ENCODE data around the gene NECTIN1.

The NECTIN1 gene

DNA sequence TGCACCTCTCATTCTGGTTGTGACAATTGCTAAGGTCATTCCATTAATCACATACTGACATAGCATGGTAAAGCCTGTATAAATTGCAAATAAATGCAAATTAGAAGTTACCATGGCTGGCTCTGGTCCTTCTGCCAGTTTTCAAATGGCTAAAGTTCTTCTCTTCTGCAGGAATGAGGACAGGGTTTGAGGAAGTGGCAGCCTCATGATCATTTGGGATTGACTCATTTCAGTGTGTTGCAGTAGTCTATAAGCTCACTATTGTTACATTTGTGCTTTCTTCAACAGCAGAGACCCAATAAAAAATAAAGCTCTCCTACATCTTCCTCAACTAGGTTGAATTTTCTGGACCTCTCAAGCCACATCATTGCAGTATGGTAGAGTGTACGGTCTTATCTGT is 60.3 kb downstream of the NECTIN1 start:
- no peak for DNase-seq

DNA sequence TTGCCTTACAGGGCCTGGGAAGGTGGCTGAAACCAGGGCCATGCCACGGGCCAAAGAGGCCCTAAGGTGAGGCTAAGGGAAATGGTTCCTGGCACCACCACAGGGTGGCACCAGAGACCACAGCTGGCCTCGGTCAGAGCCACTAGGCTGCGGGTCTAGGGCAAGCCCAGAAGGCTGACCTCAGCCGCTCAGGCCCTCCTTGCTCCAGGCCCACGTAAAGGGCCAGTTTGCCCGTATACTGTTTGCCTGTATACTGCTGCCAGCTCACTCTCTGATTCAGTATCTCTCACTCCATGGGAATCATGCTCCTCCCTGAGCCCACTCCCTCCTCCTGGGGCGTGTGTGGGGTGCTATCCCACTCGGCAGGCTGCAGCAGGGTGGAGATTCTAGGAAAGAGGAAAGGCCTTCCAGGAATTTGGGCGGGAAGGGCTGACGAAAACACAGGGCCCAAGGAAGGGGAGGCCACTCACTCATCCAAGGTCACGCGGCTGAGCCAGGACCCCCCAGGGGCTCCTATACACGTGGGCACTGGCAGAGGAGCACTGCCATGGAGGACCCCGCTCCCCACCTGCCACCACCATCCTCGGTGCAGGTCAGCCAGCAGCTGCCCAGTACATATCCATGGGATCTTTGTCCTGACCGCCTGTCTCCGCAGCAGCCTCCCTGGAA is 62.4 kb downstream of the NECTIN1 start:
- peak; percentile 58 for DNase-seq

DNA sequence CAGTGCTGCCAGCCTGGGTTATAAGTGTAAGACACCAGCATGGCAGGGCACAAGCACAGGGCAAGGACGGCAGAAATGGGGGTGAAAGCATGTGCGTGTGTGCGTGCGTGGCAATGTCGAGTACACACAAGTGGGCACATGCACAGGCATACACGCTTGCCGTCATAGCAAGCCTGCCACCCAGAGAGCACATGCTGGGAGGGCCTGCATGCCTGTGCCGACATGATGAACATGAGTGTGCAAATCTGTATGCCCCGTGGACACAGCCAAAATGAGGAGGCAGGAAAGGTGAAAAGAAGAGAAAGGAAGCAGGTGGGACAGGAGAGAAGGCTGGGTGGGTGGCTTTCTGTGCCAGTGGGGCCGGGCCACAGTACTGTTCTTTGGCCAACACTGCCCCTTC is 62.9 kb downstream of the NECTIN1 start:
- no peak for DNase-seq

DNA sequence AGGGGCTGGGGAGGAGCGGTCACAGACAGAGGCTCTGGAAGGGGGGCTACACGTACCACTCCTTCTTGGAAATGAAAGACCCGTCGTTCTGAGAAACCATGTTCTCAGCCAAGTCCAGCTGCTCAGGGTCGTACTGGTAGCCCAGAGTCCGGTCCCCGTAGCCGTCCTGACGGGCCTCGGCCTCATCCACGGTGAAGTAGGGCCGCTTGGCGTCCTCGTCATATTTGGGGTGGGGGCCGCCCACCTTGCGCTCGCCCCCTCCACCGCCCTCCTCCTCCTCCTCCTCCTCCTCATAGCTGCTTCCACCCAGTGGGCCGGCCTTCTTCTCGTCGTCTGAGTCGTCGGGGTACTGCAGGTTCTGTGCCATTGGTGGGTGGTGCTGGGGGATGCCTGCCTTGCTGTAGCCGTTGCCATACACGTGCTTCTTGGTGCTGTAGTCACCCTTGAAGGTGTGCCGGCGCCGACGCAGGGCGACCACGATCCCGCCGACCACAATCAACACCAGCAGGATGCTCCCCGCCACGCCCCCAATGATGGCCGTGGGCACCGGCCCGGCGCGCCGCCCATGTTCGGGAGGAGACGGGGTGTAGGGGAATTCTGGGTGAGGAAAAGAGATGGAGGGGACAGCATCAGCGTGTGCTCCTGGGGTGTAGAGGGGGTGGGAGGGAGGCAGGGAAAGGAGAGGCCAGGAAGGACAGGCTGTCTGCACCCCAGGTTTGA is 64.1 kb downstream of the NECTIN1 start:
- no peak for DNase-seq

DNA sequence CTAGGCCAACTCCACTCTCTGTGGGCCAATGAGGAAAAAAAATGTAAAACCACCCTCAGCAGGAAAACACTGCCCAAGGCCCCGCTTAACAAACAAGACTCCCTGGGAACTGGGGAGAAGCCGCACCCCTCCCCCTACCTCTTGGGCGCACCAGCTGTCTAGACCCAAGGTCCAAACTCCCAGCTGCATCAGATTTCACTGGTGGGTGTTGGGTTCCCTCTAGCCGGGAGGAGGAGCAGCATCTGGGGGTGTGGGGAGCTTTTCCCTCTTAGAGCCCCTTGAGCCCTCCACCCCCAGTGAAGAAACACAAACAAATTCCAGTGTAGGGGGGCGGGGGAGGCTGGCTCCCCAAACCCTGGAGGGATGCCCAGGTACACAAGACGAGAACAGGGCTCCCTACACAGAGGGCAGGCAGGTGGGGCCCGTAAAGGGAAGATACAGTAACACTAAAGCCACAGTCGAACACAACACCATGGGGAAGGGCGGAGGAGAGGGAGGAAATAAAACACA is 64.9 kb downstream of the NECTIN1 start:
- peak; percentile 89 for DNase-seq

DNA sequence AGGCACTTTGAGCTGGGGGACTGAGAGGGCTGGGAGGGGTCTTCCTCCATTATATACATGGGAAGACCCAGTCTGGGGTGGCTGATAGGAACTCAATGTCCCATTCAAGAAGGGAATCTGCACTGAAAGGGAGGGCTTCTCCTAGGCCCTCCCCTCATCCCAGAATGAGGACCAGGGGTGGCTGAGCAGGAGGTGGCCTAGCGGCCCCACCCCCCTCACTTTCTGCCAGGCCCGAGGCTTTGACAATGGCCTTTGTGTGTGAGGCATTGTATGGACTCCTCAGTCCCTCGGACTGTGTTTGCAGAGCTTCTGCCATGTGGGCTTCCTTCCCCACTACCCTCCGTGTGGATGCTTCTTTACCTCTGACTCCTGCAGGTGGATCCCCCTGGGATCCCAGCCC is 65.7 kb downstream of the NECTIN1 start:
- DNase-seq: no peak

DNA sequence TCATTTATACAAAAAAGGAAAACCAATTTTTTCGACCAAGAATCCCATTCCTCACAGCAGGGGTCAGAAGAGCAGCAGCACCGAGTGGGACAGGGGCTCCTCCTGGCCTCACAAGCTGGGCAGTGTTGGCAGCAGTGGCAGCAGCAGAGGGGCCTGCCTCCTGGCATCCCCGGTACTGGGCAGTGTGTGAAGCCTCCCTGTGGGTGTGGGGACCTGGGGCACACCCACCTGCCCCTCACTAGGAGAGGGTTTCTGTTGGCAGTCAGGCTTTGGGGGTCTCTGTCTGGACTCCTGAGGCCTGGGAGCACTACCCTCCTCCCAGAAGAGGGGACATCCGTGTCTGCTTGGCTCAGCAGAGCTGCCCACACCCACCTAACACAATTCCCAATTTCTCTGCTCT is 67.8 kb downstream of the NECTIN1 start:
- DNase-seq: no peak

DNA sequence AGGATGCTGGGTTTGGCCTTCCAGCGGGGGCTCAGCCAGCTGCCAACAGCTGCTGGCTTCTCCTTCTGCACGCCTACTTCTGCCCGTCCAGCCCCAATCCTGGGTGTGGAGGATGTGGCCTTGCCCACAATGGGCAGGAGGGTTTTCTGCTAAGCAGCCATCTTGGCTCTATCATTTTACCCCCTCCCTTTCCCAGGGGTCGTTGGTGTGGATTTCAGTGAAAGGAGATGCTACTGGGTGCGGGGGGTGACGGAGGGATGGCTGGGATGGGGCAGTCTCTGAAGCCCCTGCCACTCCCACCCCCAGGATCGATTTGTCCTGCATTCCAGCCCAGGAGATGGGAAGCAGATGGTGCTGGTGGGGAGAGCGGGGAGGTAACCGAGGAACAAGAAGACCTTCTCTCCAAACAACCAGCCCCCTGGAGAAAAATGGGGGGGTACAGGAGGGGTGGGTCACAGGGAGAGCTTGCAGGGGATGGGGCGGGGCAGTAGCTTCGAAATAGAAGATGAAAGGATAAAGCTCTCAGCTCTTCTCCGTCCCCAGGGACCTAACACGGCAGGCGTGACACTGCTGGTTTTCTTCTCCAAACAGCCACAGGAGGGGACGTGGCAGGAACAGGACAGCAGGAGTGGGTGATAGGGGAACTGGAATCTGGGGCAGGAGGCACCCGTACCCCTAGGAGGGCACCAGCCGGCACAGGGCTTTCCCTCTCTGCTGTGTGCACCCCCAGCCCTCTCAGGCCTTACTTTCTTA is 68.9 kb downstream of the NECTIN1 start:
- no peak for DNase-seq

DNA sequence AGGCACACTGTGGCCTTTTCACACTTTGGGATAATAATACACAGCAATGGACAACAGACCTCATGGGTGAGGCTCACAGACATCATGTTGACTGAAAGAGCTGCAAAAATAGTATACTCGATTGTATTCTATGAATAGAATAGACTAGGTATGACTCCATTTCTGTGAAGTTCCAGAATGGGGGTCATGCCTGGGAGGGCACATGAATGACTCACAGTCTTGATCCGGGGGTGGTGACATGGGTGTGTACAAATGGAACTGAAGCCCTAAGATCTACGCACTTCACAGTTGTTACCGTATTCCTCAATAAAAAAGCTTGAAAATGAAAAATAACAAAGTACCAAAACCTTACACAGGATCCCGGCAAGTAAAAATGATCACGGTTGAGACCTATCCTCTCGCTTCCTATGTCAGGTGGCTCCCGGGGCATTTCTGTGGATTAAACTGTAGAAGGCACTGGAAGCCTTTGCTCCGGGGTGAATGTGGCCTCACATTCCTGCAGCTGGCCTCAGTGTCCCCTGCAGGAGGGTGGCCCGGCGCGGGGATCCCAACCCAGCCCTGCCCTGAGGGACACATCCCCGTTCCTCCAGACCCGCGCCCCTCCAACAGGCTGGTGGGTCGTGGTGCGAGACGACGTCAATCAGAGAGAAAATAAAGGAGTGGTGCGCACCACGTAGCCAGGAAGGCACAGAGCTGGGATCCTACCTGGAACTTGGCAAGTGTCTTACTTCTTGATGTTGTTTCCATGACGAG is 75.9 kb downstream of the NECTIN1 start:
- no peak for DNase-seq

DNA sequence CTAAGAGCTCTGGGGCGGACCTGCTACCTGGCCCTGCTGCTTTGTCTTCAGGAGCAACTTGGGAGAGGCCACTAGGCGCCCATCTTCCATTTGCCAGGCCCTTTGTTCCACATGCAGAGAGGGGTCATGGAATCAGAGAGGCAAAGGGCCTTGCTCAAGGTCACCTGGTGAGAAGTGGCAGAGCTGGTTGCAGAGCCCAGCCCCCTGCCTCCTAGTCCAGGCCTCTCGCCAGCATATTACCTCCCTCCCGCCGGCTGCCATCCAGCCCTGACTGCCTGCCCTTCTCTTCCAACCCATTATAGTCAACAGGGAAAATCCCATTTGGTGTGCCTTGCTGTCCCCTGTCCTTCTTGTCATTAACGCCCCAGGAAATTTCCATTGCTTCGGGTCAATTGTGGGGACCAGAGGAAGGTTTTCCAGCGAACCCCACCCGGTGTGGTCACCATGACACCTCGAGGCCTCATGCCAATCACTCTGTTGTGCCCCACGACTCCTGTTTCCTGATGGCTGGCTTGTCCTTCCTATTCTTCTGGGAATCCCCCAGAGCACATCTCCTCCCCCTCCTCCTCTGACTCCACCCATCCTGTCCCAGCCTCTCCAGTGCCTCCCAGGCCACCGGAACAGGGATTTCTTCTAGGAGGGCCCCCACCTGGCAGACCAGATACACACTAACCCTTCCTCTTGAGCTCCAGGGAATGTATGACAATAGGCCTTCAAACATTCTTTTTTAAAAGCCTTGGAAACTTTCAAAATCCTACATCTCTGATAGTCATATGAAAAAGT is 77.0 kb downstream of the NECTIN1 start:
- no peak for DNase-seq

DNA sequence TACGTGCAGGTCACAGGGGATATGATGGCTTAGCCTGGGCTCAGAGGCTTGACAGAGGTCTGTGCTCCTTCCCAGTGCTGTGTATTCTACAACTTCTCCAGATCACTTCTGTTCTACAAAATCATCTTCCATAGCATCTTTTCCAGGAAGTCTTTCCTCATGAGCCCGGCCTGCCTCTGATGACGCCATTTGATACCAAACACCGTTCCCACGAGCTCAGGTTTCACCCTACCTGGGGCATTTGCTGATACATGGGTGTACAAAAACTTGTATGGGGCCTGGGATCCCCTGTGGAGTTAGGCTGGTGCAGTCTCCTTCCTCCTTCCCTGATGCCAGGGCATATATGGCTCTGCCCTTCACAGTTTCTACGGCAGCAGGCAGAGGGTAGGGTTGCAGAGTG is 78.7 kb downstream of the NECTIN1 start:
- DNase-seq: no peak

DNA sequence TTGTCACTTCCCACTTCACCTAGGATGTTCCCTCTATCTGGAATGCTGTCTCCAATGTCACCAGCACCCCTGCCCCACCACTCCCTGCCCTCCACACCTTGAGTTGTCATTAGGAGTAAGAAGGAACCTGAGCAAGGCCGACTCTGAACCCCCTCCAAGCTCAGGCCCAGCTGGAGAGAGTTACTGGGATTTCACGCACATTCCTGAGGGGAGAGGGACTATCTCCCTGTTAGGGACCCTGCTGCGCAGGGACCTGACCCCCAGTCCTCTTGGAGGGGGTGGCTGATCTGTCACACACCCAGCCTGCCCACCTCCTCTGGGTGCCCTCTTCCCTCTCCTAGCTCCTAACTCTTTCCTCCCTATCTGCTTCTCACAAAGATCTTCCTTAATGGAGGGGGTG is 81.7 kb downstream of the NECTIN1 start:
- no peak for DNase-seq

DNA sequence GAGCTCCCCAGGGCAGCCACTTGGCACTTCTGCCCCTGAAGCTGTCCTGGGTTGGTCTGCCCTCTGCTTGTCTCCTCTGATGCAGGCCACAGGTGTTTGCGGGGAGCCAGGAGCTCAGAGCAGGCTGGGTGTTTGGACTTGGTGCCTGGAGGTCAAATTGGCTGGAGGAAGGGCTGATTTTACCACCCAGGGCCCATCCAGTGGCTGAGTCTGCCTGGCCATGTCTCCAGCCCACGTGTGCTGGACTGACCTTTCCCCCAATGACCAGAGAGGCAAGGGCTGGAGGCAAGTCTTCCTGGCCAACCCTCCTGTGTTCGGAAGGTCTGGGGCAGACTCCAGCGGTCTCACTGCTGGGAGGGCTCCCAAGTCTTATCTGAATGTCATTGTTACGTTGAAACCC is 84.0 kb downstream of the NECTIN1 start:
- no peak for DNase-seq

DNA sequence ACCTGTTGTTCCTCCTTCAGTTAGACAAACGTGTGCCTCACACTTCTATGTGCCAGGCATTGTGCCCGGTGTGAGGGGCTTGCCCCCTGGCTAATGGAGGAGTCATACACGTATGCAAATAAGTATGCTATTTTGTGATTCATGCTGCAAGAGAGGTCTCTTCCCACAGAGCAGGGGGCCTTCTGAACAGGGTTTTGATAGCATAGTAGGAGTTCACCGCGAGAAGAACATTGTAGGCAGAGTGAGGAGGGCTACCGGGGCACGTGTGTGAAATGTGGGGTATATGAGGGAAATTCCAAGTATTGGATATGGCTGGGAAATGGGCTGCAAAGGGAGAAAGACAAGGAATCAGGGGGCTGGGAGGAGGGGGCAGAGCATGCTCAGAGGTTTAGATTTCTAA is 84.5 kb downstream of the NECTIN1 start:
- DNase-seq: no peak

DNA sequence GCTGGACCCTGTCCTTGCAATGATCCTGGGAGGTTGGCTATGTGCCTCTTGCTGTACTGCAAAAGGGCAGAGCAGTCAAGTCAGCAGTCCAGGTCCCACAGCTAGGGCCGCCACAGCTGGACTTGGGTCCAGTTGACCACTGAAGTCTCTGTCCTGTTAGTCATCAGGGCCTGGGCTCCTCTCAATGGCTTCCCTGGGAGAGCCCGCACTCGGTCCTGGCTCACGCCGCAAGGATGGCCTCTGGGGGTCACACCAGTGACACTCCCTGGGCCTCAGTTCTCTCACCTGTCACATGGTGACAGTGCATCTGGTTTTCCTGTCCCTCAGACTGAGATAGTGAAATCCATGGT is 85.1 kb downstream of the NECTIN1 start:
- DNase-seq: no peak

DNA sequence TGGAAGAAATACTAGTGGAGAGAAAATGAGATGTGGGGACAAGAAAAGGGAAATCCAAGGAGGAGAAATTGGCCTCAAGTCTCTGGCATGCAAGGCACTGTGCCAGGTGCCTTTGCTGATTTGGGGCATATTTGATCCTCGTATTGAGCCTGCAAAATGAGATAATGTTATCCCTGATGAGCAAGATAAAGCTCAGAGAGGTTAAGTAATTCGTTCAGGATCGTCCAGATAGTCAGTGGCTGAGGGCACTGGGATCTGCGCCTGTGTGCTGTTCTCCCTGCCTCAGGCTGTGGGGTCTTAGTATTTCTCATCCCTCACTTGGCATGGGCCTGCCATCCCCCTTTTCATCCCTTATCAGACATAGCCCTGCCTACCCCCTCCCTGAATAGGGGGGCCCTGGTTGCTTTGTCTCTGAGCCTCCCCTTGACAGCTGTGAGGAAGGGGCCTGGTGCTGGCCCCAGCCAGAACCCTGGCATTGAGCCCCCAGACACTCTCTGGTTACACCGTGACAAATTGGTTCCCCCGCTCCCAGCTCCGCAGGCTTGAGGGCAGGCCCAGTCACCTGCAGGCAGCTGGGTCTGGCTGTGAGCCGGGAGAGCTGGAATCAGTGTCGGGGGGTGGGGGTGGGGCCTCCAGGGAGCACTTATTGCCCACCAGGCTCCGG is 85.7 kb downstream of the NECTIN1 start:
- DNase-seq: no peak

DNA sequence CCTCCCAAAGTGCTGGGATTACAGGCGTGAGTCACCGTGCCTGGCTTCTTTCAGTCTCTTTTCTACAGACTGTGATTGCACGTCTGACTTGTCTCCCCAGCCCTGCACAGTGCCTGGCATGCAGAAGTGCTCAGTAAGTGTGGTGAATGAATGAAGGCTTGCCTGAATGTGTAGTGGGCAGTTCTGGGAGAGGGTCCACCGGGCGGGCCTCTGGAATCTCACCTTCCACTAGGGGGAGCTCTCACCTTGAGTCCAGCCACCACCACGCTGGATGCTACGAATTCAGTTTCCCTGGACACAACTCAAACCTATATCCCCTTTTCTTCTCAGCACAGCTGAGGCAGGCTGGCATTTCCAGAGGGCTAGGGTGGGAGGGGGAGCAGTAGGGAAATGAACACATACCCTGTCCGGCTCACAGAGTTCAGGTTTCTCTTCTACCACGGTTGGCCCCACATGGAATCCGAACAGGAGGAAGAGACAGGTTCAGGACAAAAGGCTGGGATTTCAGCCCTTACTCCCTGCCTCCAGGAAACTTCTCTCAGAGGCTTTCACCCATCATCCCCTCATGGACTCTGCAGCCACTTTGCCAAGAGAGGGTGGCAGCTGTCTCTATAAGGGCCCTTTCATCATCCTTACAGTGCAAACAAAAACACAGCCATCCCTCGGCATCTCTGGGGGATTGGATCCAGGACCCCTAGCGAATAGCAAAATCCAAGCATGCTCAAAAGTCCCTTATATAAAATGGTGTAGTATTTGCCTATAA is 86.8 kb downstream of the NECTIN1 start:
- DNase-seq: peak; percentile 22

DNA sequence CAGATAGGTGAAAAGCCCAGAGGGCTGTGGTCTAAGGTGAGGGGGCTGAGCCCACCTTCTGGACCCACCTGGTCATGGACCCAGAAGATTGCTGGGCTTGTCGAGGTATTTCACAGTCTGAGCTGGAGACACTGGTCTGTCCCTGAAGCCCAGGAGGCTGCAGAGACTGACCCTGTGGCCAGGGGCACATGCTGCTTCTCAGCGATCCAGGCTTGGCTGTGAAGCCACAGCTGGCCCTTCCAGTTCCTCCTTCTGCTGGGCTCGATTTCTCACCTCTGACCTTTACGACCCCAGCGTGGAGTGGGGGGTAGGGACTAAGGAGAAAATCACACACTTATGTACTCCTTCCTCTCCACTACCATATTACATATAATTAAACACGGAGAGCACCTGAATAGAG is 88.5 kb downstream of the NECTIN1 start:
- DNase-seq: no peak

DNA sequence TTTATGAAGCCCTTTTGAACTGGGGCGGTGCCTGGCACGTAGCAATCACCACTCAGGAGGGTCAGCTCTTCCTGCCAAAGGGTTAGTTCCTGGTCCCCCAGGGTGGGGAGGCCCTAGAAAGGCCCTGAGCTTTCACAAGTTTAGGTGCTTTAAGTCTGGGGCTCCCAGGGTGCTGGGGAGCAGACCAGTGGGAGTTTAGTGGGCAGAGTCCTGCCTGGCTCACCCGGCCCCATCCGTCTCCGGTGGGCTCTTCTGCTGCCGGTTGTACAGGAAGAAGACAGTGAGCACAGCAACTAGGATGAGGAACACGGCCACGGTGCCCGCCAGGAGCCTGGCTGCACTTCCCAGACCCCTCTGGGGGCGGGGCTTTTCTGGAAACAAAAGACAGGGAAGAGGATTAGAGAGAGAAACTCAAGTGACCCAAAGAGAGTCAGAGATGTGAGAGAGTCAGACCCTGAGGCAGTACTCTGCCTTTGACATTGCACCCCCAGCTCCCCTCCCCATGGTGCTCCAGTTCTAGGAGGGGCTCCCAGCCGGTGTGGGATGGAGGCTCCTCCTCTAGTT is 89.3 kb downstream of the NECTIN1 start:
- no peak for DNase-seq

DNA sequence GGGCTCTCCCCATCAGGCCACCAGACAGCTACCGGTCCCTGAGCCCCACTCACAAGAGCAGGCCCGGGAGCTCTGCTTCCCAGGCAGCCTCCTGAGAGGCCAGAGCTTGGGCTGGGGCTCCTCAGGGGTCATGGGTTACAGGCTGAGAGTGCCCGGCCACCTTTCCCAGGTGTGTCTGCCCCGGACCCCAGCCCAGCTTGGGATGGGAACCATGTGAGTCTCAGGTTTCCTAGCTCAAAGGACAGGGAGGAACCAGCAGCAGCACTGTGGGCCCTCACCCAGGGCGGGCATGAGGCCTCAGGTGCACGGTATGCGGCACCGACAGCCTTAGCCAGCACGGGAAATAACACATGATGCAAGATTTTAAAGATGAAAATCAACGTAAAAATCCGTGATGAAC is 90.1 kb downstream of the NECTIN1 start:
- DNase-seq: no peak

DNA sequence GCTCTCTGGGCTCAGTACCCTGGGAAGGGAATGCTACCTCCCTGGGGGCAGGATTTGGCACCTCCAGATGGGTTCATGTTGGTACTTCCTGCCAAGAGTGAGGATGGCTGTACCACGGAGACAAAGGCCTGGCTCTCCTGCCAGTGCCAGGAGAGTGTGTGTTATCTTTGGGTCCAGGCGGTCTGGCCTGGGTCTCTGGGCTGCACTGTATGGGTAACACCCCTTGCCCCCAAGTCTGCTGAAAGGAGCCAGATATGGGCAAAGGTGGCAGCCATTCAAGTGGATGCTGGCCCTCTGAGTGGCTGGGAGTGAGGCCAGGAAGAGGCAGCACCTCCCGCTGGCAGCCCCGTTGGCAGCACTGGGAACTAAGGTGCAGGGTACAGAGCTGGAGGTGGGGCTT is 91.5 kb downstream of the NECTIN1 start:
- no peak for DNase-seq
